K562 (cell line): Measurements from ENCODE around the gene PTGES3. TPM values are rescaled to one million over a fixed set of nuclear protein-coding genes. Genes with fewer than 3 reads are reported as not detected.

Experiments
- CHD2 ChIP-seq: IDR thresholded peaks from 2 replicates; pipeline ENCODE4 v1.6.1; 2011; ENCODE audit warnings: low read depth, low read length
- DACH1 ChIP-seq: fragments of 450-650 bp; IDR thresholded peaks from 2 replicates; pipeline ENCODE4 v1.6.1; 2018; ENCODE audit not compliant: partially characterized antibody
- FOXK2 ChIP-seq, 2 experiments: fragments of 450-650 bp; IDR thresholded peaks in 1 of 2; conservative IDR thresholded peaks in 1 of 2; 2 replicates each; pipeline ENCODE4 v1.6.1; 2016; ENCODE audit warnings: low read depth in 2 of 2, mild to moderate bottlenecking in 1 of 2
- GABPA ChIP-seq: fragments of 200-800 bp; sonication (Bioruptor generic); conservative IDR thresholded peaks from 2 replicates; pipeline ENCODE4 v1.6.1; 2016; ENCODE audit warnings: low read depth, missing genetic modification characterization, missing compliant biosample characterization
- HES1 ChIP-seq: fragments of 450-650 bp; IDR thresholded peaks from 2 replicates; pipeline ENCODE4 v1.6.1; 2016; ENCODE audit warnings: low read depth, mild to moderate bottlenecking, moderate library complexity
- KLF1 ChIP-seq: fragments of 450-650 bp; IDR thresholded peaks from 2 replicates; pipeline ENCODE4 v1.6.1; 2016; ENCODE audit warnings: missing genetic modification characterization, missing compliant biosample characterization
- KLF10 ChIP-seq: fragments of 250-450 bp; sonication (Bioruptor Pico); IDR thresholded peaks from 2 replicates; pipeline ENCODE4 v1.6.1; 2021; ENCODE audit warnings: matching md5 sums
- KLF6 ChIP-seq: fragments of 250-450 bp; sonication (Bioruptor Pico); IDR thresholded peaks from 2 replicates; pipeline ENCODE4 v1.4.0; 2020; ENCODE audit warnings: mild to moderate bottlenecking, moderate library complexity, borderline replicate concordance
- MED1 ChIP-seq: sonication (generic); formaldehyde crosslinking; IDR thresholded peaks from 2 replicates; pipeline ENCODE4 v1.8.1; 2023; ENCODE audit warnings: missing genetic modification reagents, borderline replicate concordance
- MEF2D ChIP-seq: conservative IDR thresholded peaks from 2 replicates; pipeline ENCODE4 v1.6.1; 2016; ENCODE audit warnings: low read depth, missing genetic modification characterization, missing compliant biosample characterization
- POLR3A ChIP-seq: IDR thresholded peaks from 2 replicates; pipeline ENCODE4 v1.6.1; 2011; ENCODE audit warnings: borderline replicate concordance, mild to moderate bottlenecking, moderate library complexity; ENCODE audit not compliant: insufficient read length, insufficient read depth; ENCODE audit errors: extremely low read depth
- SP2 ChIP-seq: IDR thresholded peaks from 2 replicates; pipeline ENCODE4 v1.6.1; 2011; ENCODE audit warnings: mild to moderate bottlenecking, low read depth, low read length, moderate library complexity; ENCODE audit not compliant: poor library complexity, severe bottlenecking; ENCODE audit errors: extremely low read depth
- TCF3 ChIP-seq: sonication (generic); formaldehyde crosslinking; IDR thresholded peaks from 2 replicates; pipeline ENCODE4 v1.4.0; 2020; ENCODE audit warnings: mild to moderate bottlenecking, missing genetic modification reagents
- U2AF2 ChIP-seq: fragments of 200-400 bp; formaldehyde crosslinking; optimal IDR thresholded peaks from 2 replicates; pipeline ENCODE3; 2017; ENCODE audit warnings: low read depth, mild to moderate bottlenecking, low read length
- ZBTB40 ChIP-seq, 2 experiments: fragments of 450-650 bp in 1 of 2; sonication (generic) in 1 of 2; formaldehyde crosslinking in 1 of 2; IDR thresholded peaks; 2 replicates each; pipeline versions ENCODE4 v1.7.1 to v1.9.0; 2016 to 2022; ENCODE audit warnings: inconsistent platforms in 1 of 2, mild to moderate bottlenecking in 1 of 2, missing genetic modification reagents in 1 of 2
- ZNF24 ChIP-seq: fragments of 450-650 bp; IDR thresholded peaks from 2 replicates; pipeline ENCODE4 v1.6.1; 2016
- ZNF3 ChIP-seq: fragments of 250-450 bp; sonication (Bioruptor Pico); IDR thresholded peaks from 2 replicates; pipeline ENCODE4 v1.5.0; 2021; ENCODE audit warnings: mild to moderate bottlenecking, moderate library complexity
- polyA plus RNA-seq, 8 experiments: library from polyadenylated mRNA; depleted of rRNA in 4 of 8; stranded (reverse) in 5 of 8; unstranded in 3 of 8; fragments of >200 nt; fragmentation: Nextera tagmentation in 2 of 8; fragmentation: Illumina TruSeq in 1 of 8; extraction: Ambion mirVana in 2 of 8; extraction: Trizol in 1 of 8; gene quantifications; 2 replicates each; pipeline versions ENCODE4 v1.2.1 to v1.2.3, GENCODE V29; 2011 to 2014; ENCODE audit warnings: inconsistent platforms in 1 of 8, missing spikeins in 1 of 8
- total RNA-seq, 7 experiments: library from RNA; depleted of rRNA in 6 of 7; stranded (reverse); fragments of >200 nt in 6 of 7; fragmentation: Illumina TruSeq in 2 of 7; extraction: Trizol in 2 of 7; gene quantifications; 2 replicates each; pipeline versions ENCODE4 v1.2.1 to v1.2.3, GENCODE V29; 2011 to 2021; ENCODE audit warnings: low replicate concordance in 1 of 7
- TF ChIP-seq, protein P1 (sequence below): fragments of 450-650 bp; IDR thresholded peaks from 2 replicates; pipeline ENCODE4 v1.7.0; 2016; ENCODE audit warnings: borderline replicate concordance

The PTGES3 gene
- total and polyA plus RNA-seq, 9 of the 15 experiments (the other 6 are each of a cell fraction or from before 2014, with no cell fraction given): 163 to 501 (median 213) TPM

DNA sequence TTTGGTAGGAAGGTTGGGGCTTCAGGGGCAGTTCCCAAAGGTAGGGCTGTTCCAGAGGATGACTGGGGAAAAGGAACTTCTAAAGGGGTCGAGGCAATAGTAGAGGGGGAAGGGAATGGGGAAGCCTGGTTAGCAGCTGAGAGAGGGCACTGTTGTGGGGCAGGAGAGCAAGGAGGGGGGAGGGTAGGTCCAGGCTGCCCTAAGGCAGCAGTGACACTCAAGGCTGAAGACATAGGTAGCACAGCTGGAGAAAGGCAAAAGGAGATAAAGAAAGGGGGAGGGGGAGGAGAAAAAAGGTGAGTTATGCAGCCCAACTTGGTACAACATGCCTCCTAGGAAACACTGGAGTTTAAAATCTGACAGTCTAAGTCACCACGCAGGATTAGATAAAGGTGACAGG, 33.1 kb upstream of the PTGES3 start (continued):
- no peak for TF ChIP-seq GABPA (tag)
- no peak for TF ChIP-seq POLR3A
- no peak for TF ChIP-seq ZBTB40 (IDR thresholded peaks at IDR 0.05)
- TF ChIP-seq ZBTB40 (CRISPR knock-in tag; IDR thresholded peaks at IDR 0.05): no peak
- TF ChIP-seq DACH1: peak; percentile 58
- TF ChIP-seq ZNF3 (CRISPR knock-in tag): no peak
- no peak for TF ChIP-seq KLF1
- no peak for TF ChIP-seq MED1 (CRISPR knock-in tag)
- no peak for TF ChIP-seq HES1
- TF ChIP-seq TCF3 (CRISPR knock-in tag): 0 out of 2 replicates have a peak, but pooled peaks have one; percentile 13
- no peak for TF ChIP-seq MEF2D (tag)
- TF ChIP-seq SP2: no peak
- 0 out of 4 replicates have a peak, but pooled peaks of 1 of the 2 experiments have one; percentile 32 for TF ChIP-seq FOXK2 (conservative IDR thresholded peaks at IDR 0.05 in 1 of 2, IDR thresholded peaks at IDR 0.05 in 1 of 2; ENCODE audit: low read depth in 2 of 2)
- no peak for TF ChIP-seq KLF6
- TF ChIP-seq ZNF24: no peak
- TF ChIP-seq, protein P1, sequence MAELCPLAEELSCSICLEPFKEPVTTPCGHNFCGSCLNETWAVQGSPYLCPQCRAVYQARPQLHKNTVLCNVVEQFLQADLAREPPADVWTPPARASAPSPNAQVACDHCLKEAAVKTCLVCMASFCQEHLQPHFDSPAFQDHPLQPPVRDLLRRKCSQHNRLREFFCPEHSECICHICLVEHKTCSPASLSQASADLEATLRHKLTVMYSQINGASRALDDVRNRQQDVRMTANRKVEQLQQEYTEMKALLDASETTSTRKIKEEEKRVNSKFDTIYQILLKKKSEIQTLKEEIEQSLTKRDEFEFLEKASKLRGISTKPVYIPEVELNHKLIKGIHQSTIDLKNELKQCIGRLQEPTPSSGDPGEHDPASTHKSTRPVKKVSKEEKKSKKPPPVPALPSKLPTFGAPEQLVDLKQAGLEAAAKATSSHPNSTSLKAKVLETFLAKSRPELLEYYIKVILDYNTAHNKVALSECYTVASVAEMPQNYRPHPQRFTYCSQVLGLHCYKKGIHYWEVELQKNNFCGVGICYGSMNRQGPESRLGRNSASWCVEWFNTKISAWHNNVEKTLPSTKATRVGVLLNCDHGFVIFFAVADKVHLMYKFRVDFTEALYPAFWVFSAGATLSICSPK: no peak
- TF ChIP-seq CHD2: 0 out of 2 replicates have a peak, but pooled peaks have one; percentile 2
- TF ChIP-seq U2AF2: no peak
- no peak for TF ChIP-seq KLF10 (CRISPR knock-in tag)
